SK-N-SH treated with all-trans-retinoic acid at 6 μM for 48 hours (cell line): ENCODE measurements around the gene DIPK2A.

Experiments used
- ARNTL ChIP-seq: fragments of 450-650 bp; formaldehyde crosslinking; IDR thresholded peaks from 2 replicates; pipeline ENCODE4 v1.5.0; 2020; ENCODE audit warnings: low read depth, mild to moderate bottlenecking, moderate library complexity, borderline replicate concordance
- BACH2 ChIP-seq: fragments of 250-450 bp; sonication (Bioruptor Pico); IDR thresholded peaks from 2 replicates; pipeline ENCODE4 v1.9.0; 2021; ENCODE audit warnings: mild to moderate bottlenecking, borderline replicate concordance
- CSDC2 ChIP-seq: fragments of 250-450 bp; sonication (Bioruptor Pico); IDR thresholded peaks from 2 replicates; pipeline ENCODE4 v1.5.0; 2020; ENCODE audit warnings: mild to moderate bottlenecking, moderate library complexity
- OSR1 ChIP-seq: fragments of 250-450 bp; sonication (Bioruptor Pico); IDR thresholded peaks from 2 replicates; pipeline ENCODE4 v1.8.0; 2022; ENCODE audit warnings: moderate library complexity, mild to moderate bottlenecking, inconsistent platforms
- PATZ1 ChIP-seq: fragments of 250-450 bp; sonication (Bioruptor Pico); IDR thresholded peaks from 2 replicates; pipeline ENCODE4 v1.8.0; 2020; ENCODE audit warnings: mild to moderate bottlenecking, moderate library complexity, borderline replicate concordance
- TOX ChIP-seq: fragments of 250-450 bp; sonication (Bioruptor Pico); IDR thresholded peaks from 2 replicates; pipeline ENCODE4 v1.8.0; 2021; ENCODE audit warnings: mild to moderate bottlenecking, moderate library complexity, borderline replicate concordance

- no peak for TF ChIP-seq TOX (CRISPR knock-in tag)
- no peak for TF ChIP-seq CSDC2 (CRISPR knock-in tag)
- TF ChIP-seq ARNTL (CRISPR knock-in tag), result no peak
- no peak for TF ChIP-seq OSR1
- no peak for TF ChIP-seq BACH2 (CRISPR knock-in tag)
- TF ChIP-seq PATZ1 (CRISPR knock-in tag), result no peak
These were observed 757 bp upstream of the DIPK2A start for GRCh38 chr3:143970773-143971358.
